Measurements from ENCODE around the gene CES1.
"Not testable (repeated sequence)": the region's sequence is repeated elsewhere in the genome, so short reads cannot be mapped to it uniquely, and the experiment has no call there.

The CES1 gene

DNA sequence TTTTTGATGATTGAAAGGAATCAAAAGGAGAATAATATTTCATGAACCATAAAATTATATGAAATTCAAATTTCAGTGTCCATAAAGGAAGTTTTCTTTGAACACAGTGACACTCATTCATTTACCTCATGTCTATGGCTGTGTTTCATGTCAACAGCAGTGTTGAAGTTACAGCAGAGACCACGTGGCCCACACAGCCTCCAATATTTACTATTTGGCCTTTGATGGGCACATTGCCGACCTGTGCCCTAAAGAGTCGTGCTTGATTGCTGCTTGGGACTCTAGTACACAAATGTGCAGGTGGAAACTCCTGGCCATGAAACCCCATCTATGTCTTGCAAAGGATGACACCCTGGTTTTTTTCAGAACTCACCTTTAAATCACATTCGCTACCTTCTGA lies 57.0 kb downstream of the CES1 start:
- no peak overlapping the region for H3K4me2 ChIP-seq
- no peaks in the 10 kb centered on the region for H4K20me1 ChIP-seq (ENCODE audit: insufficient read depth)
- H3K4me1 ChIP-seq (ENCODE audit: low read depth, poor library complexity, severe bottlenecking): no peaks in the 10 kb centered on the region
- no peak overlapping the region for H3K9ac ChIP-seq
- no peak overlapping the region for H2AFZ ChIP-seq (ENCODE audit: low read depth)
- H3K27me3 ChIP-seq (ENCODE audit: insufficient read depth, low read depth): no peaks in the 10 kb centered on the region
- H3K4me3 ChIP-seq (IDR thresholded peaks at IDR 0.05; ENCODE audit: insufficient read depth, low read depth, low read length): no peak overlapping the region
- TF ChIP-seq, protein P1, sequence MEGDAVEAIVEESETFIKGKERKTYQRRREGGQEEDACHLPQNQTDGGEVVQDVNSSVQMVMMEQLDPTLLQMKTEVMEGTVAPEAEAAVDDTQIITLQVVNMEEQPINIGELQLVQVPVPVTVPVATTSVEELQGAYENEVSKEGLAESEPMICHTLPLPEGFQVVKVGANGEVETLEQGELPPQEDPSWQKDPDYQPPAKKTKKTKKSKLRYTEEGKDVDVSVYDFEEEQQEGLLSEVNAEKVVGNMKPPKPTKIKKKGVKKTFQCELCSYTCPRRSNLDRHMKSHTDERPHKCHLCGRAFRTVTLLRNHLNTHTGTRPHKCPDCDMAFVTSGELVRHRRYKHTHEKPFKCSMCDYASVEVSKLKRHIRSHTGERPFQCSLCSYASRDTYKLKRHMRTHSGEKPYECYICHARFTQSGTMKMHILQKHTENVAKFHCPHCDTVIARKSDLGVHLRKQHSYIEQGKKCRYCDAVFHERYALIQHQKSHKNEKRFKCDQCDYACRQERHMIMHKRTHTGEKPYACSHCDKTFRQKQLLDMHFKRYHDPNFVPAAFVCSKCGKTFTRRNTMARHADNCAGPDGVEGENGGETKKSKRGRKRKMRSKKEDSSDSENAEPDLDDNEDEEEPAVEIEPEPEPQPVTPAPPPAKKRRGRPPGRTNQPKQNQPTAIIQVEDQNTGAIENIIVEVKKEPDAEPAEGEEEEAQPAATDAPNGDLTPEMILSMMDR (conservative IDR thresholded peaks at IDR 0.05; ENCODE audit: low read depth, low read length): no peak
- no peak overlapping the region for H3K27ac ChIP-seq
- H3K36me3 ChIP-seq (ENCODE audit: insufficient read depth): no peaks in the 10 kb centered on the region
- no peaks in the 10 kb centered on the region for H3K79me2 ChIP-seq (ENCODE audit: insufficient read depth, low read depth)

DNA sequence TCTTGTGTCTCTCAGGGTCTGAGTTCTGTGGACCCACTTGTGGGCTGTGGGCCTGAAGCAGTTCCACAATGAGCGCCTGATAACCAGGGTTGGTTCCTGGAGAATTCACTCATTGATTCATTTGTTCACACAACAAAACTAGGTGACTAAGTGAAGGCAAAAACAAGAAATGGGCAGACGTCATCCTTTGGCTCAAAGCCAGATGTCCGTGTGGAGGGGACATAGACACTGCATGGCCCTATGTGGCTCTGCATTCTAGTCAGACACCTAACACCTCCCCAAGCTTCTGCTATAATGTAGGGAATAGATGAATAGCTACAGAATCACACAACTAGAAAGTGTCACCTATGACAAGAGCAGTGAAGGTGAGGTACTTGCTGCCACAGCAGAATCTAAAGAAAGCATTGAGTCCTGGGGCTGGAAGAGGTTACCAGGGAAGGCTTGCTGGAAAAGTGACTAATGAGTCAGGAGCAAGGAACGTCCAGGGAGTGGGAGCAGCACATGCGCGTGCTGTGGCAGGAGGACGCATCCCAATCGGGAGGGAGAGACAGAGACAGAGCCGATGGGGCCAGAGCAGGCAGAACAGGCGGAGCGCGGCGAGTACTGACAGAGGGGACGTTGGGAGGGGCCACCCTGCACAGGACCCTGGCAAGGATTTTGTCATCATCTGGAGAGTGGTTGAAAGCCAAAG lies 58.9 kb downstream of the CES1 start:
- no peak overlapping the region for H3K4me2 ChIP-seq
- no peaks in the 10 kb centered on the region for H3K36me3 ChIP-seq (ENCODE audit: insufficient read depth)
- TF ChIP-seq, protein P1 (conservative IDR thresholded peaks at IDR 0.05; ENCODE audit: low read depth, low read length): no peak
- H3K9ac ChIP-seq: no peak overlapping the region
- H4K20me1 ChIP-seq (ENCODE audit: insufficient read depth): no peaks in the 10 kb centered on the region
- no peak overlapping the region for H2AFZ ChIP-seq (ENCODE audit: low read depth)
- H3K4me3 ChIP-seq (IDR thresholded peaks at IDR 0.05; ENCODE audit: insufficient read depth, low read depth, low read length): no peak overlapping the region
- no peaks in the 10 kb centered on the region for H3K27me3 ChIP-seq (ENCODE audit: insufficient read depth, low read depth)
- no peak overlapping the region for H3K27ac ChIP-seq
- no peaks in the 10 kb centered on the region for H3K79me2 ChIP-seq (ENCODE audit: insufficient read depth, low read depth)
- H3K4me1 ChIP-seq (ENCODE audit: low read depth, poor library complexity, severe bottlenecking): no peaks in the 10 kb centered on the region

DNA sequence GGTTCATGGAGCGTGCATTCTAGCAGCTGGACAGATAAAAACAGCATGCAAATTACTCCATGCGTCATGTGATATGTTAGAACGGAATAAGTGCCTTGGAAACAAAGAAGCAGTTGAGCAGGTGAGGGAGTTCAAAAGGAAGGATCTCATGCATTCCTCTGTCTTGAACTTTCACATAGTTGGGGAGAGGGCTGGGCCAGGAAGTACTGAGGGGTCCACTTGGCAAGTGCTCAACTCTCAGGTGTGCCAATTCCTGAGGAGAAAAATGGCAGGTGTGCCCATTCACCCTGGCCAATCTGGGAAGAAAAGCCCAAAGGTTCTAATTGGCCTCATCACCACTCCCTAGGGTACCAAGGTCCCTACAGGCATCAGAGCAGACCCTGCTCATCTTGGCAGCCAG lies 67.7 kb downstream of the CES1 start:
- Histone ChIP-seq H3K27me3 (ENCODE audit: insufficient read depth, low read depth) (no peaks in the 10 kb centered on the region), H3K4me3 (IDR thresholded peaks at IDR 0.05; ENCODE audit: insufficient read depth, low read depth, low read length) (no peak overlapping the region), H3K4me2 (no peak overlapping the region), H2AFZ (ENCODE audit: low read depth) (no peak overlapping the region), H3K9ac (no peak overlapping the region), H3K27ac (no peak overlapping the region), H3K4me1 (ENCODE audit: low read depth, poor library complexity, severe bottlenecking) (no peaks in the 10 kb centered on the region), H4K20me1 (ENCODE audit: insufficient read depth) (no peaks in the 10 kb centered on the region), H3K79me2 (ENCODE audit: insufficient read depth, low read depth) (no peaks in the 10 kb centered on the region), H3K36me3 (ENCODE audit: insufficient read depth) (no peaks in the 10 kb centered on the region)
- TF ChIP-seq, protein P1 (conservative IDR thresholded peaks at IDR 0.05; ENCODE audit: low read depth, low read length): no peak

DNA sequence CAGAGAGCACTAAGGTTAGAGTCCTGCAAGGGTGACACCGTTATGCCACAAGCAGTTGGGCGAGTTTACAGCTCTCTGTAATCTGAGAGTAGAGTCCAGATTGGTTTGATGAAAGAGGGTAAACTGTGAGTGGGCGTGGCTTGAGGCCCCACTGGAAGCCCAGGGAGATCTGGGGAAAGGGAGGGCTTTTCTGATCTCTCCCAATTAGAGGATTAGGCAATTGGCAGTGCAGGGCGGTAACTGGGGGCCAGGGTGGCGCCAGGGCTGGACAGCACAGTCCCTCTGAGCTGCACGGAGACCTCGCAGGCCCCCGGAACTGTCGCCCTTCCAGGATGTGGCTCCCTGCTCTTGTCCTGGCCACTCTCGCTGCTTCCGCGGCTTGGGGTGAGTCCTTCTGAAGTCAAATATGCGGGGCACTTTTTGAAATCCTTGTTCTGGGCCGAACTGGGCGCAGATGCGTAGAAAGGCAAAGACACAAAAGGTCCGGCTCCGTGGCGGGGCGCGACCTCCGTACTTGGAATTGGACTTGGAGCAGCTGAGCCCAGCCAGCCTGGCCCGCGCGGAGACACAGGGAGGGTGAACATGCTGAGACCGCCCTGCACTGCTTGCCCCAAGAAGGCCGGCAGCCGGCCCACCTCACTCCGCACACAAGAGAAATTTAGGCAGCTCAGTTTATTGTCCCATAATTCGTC lies 72.4 kb downstream of the CES1 start:
- H3K4me1 ChIP-seq (ENCODE audit: low read depth, poor library complexity, severe bottlenecking): no peaks in the 10 kb centered on the region
- TF ChIP-seq, protein P1 (conservative IDR thresholded peaks at IDR 0.05; ENCODE audit: low read depth, low read length): no peak
- H3K27me3 ChIP-seq (ENCODE audit: insufficient read depth, low read depth): no peaks in the 10 kb centered on the region
- no peak overlapping the region for H3K4me3 ChIP-seq (IDR thresholded peaks at IDR 0.05; ENCODE audit: insufficient read depth, low read depth, low read length)
- H2AFZ ChIP-seq (ENCODE audit: low read depth): no peak overlapping the region
- H3K4me2 ChIP-seq: no peak overlapping the region
- no peaks in the 10 kb centered on the region for H3K36me3 ChIP-seq (ENCODE audit: insufficient read depth)
- no peak overlapping the region for H3K27ac ChIP-seq
- no peaks in the 10 kb centered on the region for H3K79me2 ChIP-seq (ENCODE audit: insufficient read depth, low read depth)
- no peaks in the 10 kb centered on the region for H4K20me1 ChIP-seq (ENCODE audit: insufficient read depth)
- H3K9ac ChIP-seq: no peak overlapping the region

DNA sequence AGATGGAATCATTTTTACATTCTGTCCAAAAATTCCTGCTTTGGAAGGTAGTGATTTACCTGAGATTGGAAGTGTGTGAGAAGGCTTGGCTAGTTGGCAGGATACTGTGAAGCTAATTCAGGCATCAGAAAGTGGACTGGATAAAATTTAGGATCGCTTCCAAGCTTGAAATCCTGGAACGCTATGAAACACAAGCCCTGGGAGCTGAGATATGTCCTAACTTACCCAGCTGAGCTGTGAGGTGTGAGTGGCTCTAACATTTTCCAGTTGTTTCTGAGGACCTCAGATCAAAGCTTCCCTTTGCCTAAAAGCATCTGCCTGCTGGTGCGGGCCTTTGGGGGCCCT lies 73.0 kb downstream of the CES1 start:
- H3K4me3 ChIP-seq (IDR thresholded peaks at IDR 0.05; ENCODE audit: insufficient read depth, low read depth, low read length); H4K20me1 ChIP-seq (ENCODE audit: insufficient read depth); H3K79me2 ChIP-seq (ENCODE audit: insufficient read depth, low read depth); H3K36me3 ChIP-seq (ENCODE audit: insufficient read depth); H3K4me2 ChIP-seq; H2AFZ ChIP-seq (ENCODE audit: low read depth); H3K27ac ChIP-seq; H3K4me1 ChIP-seq (ENCODE audit: low read depth, poor library complexity, severe bottlenecking); H3K9ac ChIP-seq; H3K27me3 ChIP-seq (ENCODE audit: insufficient read depth, low read depth): not testable (repeated sequence)

DNA sequence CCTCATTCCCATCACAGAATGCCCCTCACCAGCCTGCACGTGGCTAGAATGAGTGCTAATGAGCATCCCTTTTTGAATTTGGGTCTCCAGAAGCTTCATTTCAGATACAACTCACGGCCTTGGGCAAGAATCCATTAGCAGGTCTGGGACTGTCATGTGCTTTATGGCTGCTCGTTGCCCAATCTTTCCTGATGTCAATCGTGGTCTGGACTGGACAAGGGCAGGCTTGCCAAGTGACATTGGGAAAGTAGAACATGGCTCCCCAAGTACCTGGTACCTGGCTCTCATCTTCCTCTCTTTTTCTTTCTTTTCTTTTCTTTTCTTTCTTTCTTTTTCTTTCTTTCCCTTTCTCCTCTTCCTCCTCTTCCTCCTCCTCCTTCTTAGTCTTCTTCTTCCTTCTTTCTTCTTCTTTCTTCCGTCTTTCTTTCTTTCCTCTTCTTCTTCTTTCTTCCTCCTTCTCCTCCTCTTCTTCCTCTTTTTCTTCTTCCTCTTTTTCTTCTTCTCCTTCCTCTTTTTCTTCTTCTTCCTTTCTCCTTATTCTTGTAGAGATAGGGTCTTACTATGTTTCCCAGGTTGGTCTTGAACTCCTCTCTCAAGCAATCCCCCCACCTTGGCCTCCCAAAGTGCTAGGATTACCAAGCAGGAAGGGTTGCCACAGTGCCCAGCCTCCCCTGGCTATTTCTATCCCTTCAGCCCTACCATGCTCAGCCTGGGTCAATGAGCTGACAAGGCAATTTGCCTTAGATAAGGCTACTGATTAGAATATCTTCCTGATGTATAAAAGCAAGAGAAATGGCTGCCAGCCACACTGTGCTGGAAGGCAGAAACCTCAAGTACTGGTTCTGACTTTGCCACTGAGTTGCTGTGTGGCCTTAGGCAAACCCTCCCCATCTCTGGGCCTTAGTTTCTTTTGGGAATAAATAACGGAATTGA lies 75.0 kb downstream of the CES1 start:
- not testable (repeated sequence) for H3K79me2 ChIP-seq (ENCODE audit: insufficient read depth, low read depth); H3K36me3 ChIP-seq (ENCODE audit: insufficient read depth); H3K4me3 ChIP-seq (IDR thresholded peaks at IDR 0.05; ENCODE audit: insufficient read depth, low read depth, low read length); H3K9ac ChIP-seq; H3K27ac ChIP-seq; H4K20me1 ChIP-seq (ENCODE audit: insufficient read depth); H3K4me1 ChIP-seq (ENCODE audit: low read depth, poor library complexity, severe bottlenecking); H3K27me3 ChIP-seq (ENCODE audit: insufficient read depth, low read depth); H2AFZ ChIP-seq (ENCODE audit: low read depth); H3K4me2 ChIP-seq

Measured in KMS-11 (cell line).